K562 (cell line): Measurements from ENCODE around the gene ACP1. TPM values are rescaled to one million over a fixed set of nuclear protein-coding genes. Genes with fewer than 3 reads are reported as not detected.

ENCODE experiments used
- ATAC-seq: fragments of 200-7000 bp; cut with Tn5 transposase; 3 replicates; pipeline ENCODE4 v1.9.1; 2020; ENCODE audit warnings: moderate library complexity
- BruUV-seq: library from RNA; stranded (reverse); fragments of 400-500 nt; replicated peaks from 2 replicates; lab custom pipeline; 2021; lab: Mats Ljungman, UMichigan
- CTCF ChIA-PET: fragments of 300-600 bp; formaldehyde crosslinking; extraction: SDS; loops from one replicate; lab custom pipeline; 2021; ENCODE audit warnings: low intra/inter-chr PET ratio; lab: Yijun Ruan, JAX
- POLR2A ChIA-PET: fragments of 300-600, 350-650 bp; sonication (Branson Sonifier 250); formaldehyde crosslinking; extraction: SDS; loops from one replicate; lab custom pipeline; 2021; ENCODE audit warnings: antibody characterized with exemption, inconsistent platforms; lab: Yijun Ruan, JAX
- DNase-seq, 4 experiments: peaks; one replicate each; pipeline versions ENCODE4 v3.0.0 to v3.0.0-alpha.2; 2011 to 2018; ENCODE audit warnings: low spot score in 3 of 4, mixed read lengths in 3 of 4; ENCODE audit errors: extremely low read depth in 1 of 4
- FAIRE-seq: peaks from 2 replicates; lab custom pipeline; 2011; peaks lifted over from hg19 to GRCh38; lab: Jason Lieb, UNC
- H2AFZ ChIP-seq: 2 replicates; pipeline ENCODE4 v1.6.0; 2011; ENCODE audit warnings: low read depth, low read length, control low read depth, inconsistent platforms
- H3K27ac ChIP-seq: fragments of 200-600 bp; 3 replicates; pipeline ENCODE4 v1.8.0; 2011; ENCODE audit warnings: low read depth, mild to moderate bottlenecking, control low read depth, inconsistent platforms, low read length, moderate library complexity, mixed read lengths; ENCODE audit errors: extremely low read depth
- H3K27me3 ChIP-seq, 2 experiments: fragments of 300-600 bp in 1 of 2; 2 replicates in 1 of 2; 3 replicates in 1 of 2; pipeline versions ENCODE4 v1.6.0 to v1.8.0; 2011; ENCODE audit warnings: inconsistent platforms in 2 of 2, low read length in 2 of 2, mild to moderate bottlenecking in 1 of 2, mixed read lengths in 1 of 2, moderate library complexity in 1 of 2; ENCODE audit not compliant: control insufficient read depth in 2 of 2, insufficient read depth in 2 of 2
- H3K36me3 ChIP-seq: fragments of 300-600 bp; 3 replicates; pipeline ENCODE4 v1.8.0; 2011; ENCODE audit warnings: mild to moderate bottlenecking, low read length, inconsistent platforms; ENCODE audit not compliant: control insufficient read depth, insufficient read depth
- H3K4me1 ChIP-seq, 2 experiments: fragments of 200-600 bp in 1 of 2; replicated peaks in 1 of 2; 2 replicates in 1 of 2; 3 replicates in 1 of 2; pipeline versions ENCODE4 v1.5.1 to v1.8.0; 2011; ENCODE audit warnings: inconsistent platforms in 2 of 2, low read length in 2 of 2, mild to moderate bottlenecking in 1 of 2, mixed read lengths in 1 of 2, moderate library complexity in 1 of 2; ENCODE audit not compliant: control insufficient read depth in 2 of 2, insufficient read depth in 2 of 2
- H3K4me2 ChIP-seq: 2 replicates; pipeline ENCODE4 v1.6.1; 2011; ENCODE audit warnings: low read length, control low read depth, inconsistent platforms, mixed read lengths; ENCODE audit not compliant: insufficient read depth
- H3K4me3 ChIP-seq: fragments of 200-600 bp; sonication (generic), shearing (Covaris generic); 2 replicates; pipeline ENCODE4 v1.5.1; 2016; ENCODE audit warnings: control low read depth, inconsistent platforms
- H3K79me2 ChIP-seq: fragments of 200-600 bp; 3 replicates; pipeline ENCODE4 v1.8.0; 2011; ENCODE audit warnings: low read length, inconsistent platforms; ENCODE audit not compliant: control insufficient read depth, insufficient read depth
- H3K9ac ChIP-seq, 2 experiments: 2 replicates each; pipeline versions ENCODE4 v1.6.0 to v1.6.1; 2011; ENCODE audit warnings: low read depth in 2 of 2, low read length in 2 of 2, control low read depth in 1 of 2, inconsistent platforms in 1 of 2, mild to moderate bottlenecking in 1 of 2, mixed read lengths in 1 of 2; ENCODE audit not compliant: insufficient read depth in 1 of 2
- H3K9me1 ChIP-seq: one replicate; pipeline ENCODE4 v1.6.0; 2011; ENCODE audit warnings: inconsistent platforms, mild to moderate bottlenecking, low read length, moderate library complexity; ENCODE audit not compliant: control insufficient read depth, insufficient read depth
- H3K9me3 ChIP-seq: replicated peaks from 2 replicates; pipeline ENCODE4 v1.5.1; 2011; ENCODE audit warnings: low read depth, low read length, inconsistent platforms; ENCODE audit not compliant: control insufficient read depth, insufficient read depth
- H4K20me1 ChIP-seq: replicated peaks from 2 replicates; pipeline ENCODE4 v1.6.1; 2011; ENCODE audit warnings: low read length, inconsistent platforms, mixed read lengths; ENCODE audit not compliant: control insufficient read depth, insufficient read depth
- ATF7 ChIP-seq: fragments of 450-650 bp; IDR thresholded peaks from 2 replicates; pipeline ENCODE4 v1.7.1; 2014; ENCODE audit warnings: mild to moderate bottlenecking, moderate library complexity
- EP300 ChIP-seq: IDR thresholded peaks from 2 replicates; pipeline ENCODE4 v1.6.1; 2012; ENCODE audit warnings: low read length, improper control_type of control experiment
- FOS ChIP-seq: IDR thresholded peaks from 3 replicates; pipeline ENCODE4 v1.6.1; 2011; ENCODE audit not compliant: insufficient read length; ENCODE audit errors: extremely low read depth
- FOSL1 ChIP-seq: fragments of 200-800 bp; sonication (Bioruptor generic); conservative IDR thresholded peaks from 2 replicates; pipeline ENCODE4 v1.6.1; 2016; ENCODE audit warnings: missing genetic modification characterization, missing compliant biosample characterization
- FOXJ2 ChIP-seq: fragments of 200-800 bp; sonication (Bioruptor generic); IDR thresholded peaks from 2 replicates; pipeline ENCODE4 v1.6.1; 2016; ENCODE audit warnings: missing genetic modification characterization, missing compliant biosample characterization
- GABPA ChIP-seq: fragments of 200-800 bp; sonication (Bioruptor generic); conservative IDR thresholded peaks from 2 replicates; pipeline ENCODE4 v1.6.1; 2016; ENCODE audit warnings: low read depth, missing genetic modification characterization, missing compliant biosample characterization
- JUND ChIP-seq, 2 experiments: IDR thresholded peaks; 2 replicates in 1 of 2; 3 replicates in 1 of 2; pipeline ENCODE4 v1.6.1; 2011; ENCODE audit warnings: borderline replicate concordance in 2 of 2, low read depth in 2 of 2, low read length in 2 of 2, improper control_type of control experiment in 1 of 2, missing biosample characterization in 1 of 2, missing genetic modification characterization in 1 of 2, missing genetic modification reagents in 1 of 2
- MCM3 ChIP-seq: fragments of 450-650 bp; IDR thresholded peaks from 2 replicates; pipeline ENCODE4 v1.6.1; 2016
- NFRKB ChIP-seq: fragments of 450-650 bp; IDR thresholded peaks from 2 replicates; pipeline ENCODE4 v1.6.1; 2016; ENCODE audit warnings: low read depth
- NONO ChIP-seq, 2 experiments: fragments of 200-400 bp in 1 of 2; fragments of 450-650 bp in 1 of 2; formaldehyde crosslinking in 1 of 2; IDR thresholded peaks; 2 replicates each; pipeline ENCODE4 v1.6.1; 2017; ENCODE audit warnings: low read depth in 2 of 2, mild to moderate bottlenecking in 2 of 2, moderate library complexity in 2 of 2, low read length in 1 of 2
- NR2F6 ChIP-seq: fragments of 450-650 bp; formaldehyde crosslinking; IDR thresholded peaks from 2 replicates; pipeline ENCODE4 v1.4.0; 2020; ENCODE audit warnings: mild to moderate bottlenecking
- PHB ChIP-seq: fragments of 250-450 bp; sonication (Bioruptor Pico); IDR thresholded peaks from 2 replicates; pipeline ENCODE4 v1.5.0; 2021
- XRCC5 ChIP-seq: fragments of 200-400 bp; formaldehyde crosslinking; IDR thresholded peaks from 2 replicates; pipeline ENCODE4 v1.6.1; 2017; ENCODE audit warnings: low read depth, mild to moderate bottlenecking, low read length
- WGBS: fragments of 100-300 bp; shearing (Covaris generic); methylation state at CpG from one replicate; pipeline ENCODE4 v1.1.6; 2016; ENCODE audit warnings: low coverage, mixed read lengths; ENCODE audit not compliant: insufficient coverage; ENCODE audit errors: missing lambda C conversion rate; 5-methylcytosine and 5-hydroxymethylcytosine counted together
- in situ Hi-C: fragments of 300-500 bp; cut with MboI; formaldehyde crosslinking; loops from 4 replicates; pipeline ENCODE4 v1.15.0; 2018; ENCODE audit warnings: inconsistent platforms, mixed read lengths
- intact Hi-C: fragments of 100-400 bp; cut with micrococcal nuclease; formaldehyde crosslinking; loops from 2 replicates; pipeline ENCODE4 v1.14.2; 2022
- polyA plus RNA-seq, 8 experiments: library from polyadenylated mRNA; depleted of rRNA in 4 of 8; stranded (reverse) in 5 of 8; unstranded in 3 of 8; fragments of >200 nt; fragmentation: Nextera tagmentation in 2 of 8; fragmentation: Illumina TruSeq in 1 of 8; extraction: Ambion mirVana in 2 of 8; extraction: Trizol in 1 of 8; gene quantifications; 2 replicates each; pipeline versions ENCODE4 v1.2.1 to v1.2.3, GENCODE V29; 2011 to 2014; ENCODE audit warnings: inconsistent platforms in 1 of 8, missing spikeins in 1 of 8
- total RNA-seq, 7 experiments: library from RNA; depleted of rRNA in 6 of 7; stranded (reverse); fragments of >200 nt in 6 of 7; fragmentation: Illumina TruSeq in 2 of 7; extraction: Trizol in 2 of 7; gene quantifications; 2 replicates each; pipeline versions ENCODE4 v1.2.1 to v1.2.3, GENCODE V29; 2011 to 2021; ENCODE audit warnings: low replicate concordance in 1 of 7
- TF ChIP-seq, protein P1 (sequence below), 2 experiments: fragments of 450-650 bp in 1 of 2; sonication (generic) in 1 of 2; formaldehyde crosslinking in 1 of 2; IDR thresholded peaks in 1 of 2; conservative IDR thresholded peaks in 1 of 2; 2 replicates each; pipeline versions ENCODE4 v1.6.1 to v1.8.1; 2016 to 2023; ENCODE audit warnings: mild to moderate bottlenecking in 2 of 2, moderate library complexity in 2 of 2, inconsistent platforms in 1 of 2, missing genetic modification reagents in 1 of 2

Gene ACP1
- total and polyA plus RNA-seq, 9 of the 15 experiments (the other 6 are each of a cell fraction or from before 2014, with no cell fraction given): 139 to 493 (median 189) TPM

DNA sequence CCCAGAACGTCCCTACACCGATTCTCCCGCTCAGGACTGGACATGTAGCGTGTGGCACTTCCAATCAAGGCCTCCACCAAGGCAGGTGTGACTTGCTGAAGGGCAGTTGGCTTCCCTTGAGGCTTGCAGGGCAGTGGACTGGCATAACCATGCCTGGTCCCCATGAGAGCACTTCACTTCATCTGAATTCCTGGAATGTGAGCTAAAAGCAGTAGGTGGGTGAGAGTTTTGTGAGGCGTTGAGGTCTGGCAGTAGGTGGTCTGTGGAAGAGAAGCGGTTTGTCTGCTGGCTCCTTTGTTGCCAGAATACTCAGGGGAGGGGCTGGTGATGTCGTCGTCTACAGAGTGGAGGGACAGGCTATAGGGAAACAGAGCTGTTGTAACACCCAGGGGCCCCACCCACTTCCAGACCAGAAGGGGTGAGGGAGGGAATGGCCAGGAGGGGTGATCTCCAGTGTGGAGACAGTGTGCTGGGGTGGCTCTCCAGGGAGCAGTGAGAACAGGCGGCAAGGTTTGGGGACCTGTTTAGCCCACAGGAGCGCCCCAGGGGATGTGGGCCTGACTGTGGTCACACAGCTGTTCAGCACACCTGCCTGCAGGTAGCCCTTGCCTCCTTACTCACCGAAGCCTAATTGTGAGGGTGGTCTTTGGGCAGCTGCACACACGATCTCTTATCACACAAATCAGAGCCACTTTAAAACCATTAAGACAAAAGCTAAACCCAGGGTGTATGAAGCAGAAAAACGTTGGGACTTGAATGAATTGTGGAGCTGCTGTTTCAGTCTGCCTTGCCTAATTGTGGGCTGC, 44.6 kb downstream of the ACP1 start:
- no peaks in the 10 kb centered on the region for H3K36me3 ChIP-seq
- no peak overlapping the region for H3K4me2 ChIP-seq
- in situ Hi-C loops (no loop called here), intact Hi-C loops (no loop called here)
- CTCF ChIA-PET: no interaction called here
- no TSS peak for BruUV-seq
- no peaks in the 10 kb centered on the region; the same call in 1 of the 2 replicates for H4K20me1 ChIP-seq
- peaks cover 0 to under 1% of the 10 kb centered on the region in 2 experiments; a peak in 1 of 5 replicates for H3K4me1 ChIP-seq
- ATAC-seq: peak; percentile 83
- no peaks in the 10 kb centered on the region for H3K9me1 ChIP-seq
- H3K9ac ChIP-seq: no peak overlapping the region
- no peak overlapping the region for H3K4me3 ChIP-seq
- no peak overlapping the region for H3K27ac ChIP-seq
- POLR2A ChIA-PET: interaction anchor here (0.7 kb wide), 1 partner anchor 16 kb away, joined by 3 read pairs; no protein-coding TSS in a partner anchor
- peak in 2 of 4 experiments; percentile 11 to 25 for DNase-seq
- no peaks in the 10 kb centered on the region for H3K79me2 ChIP-seq
- no peaks in the 10 kb centered on the region for H3K9me3 ChIP-seq
- H3K27me3 ChIP-seq: peaks cover 11 to 25% of the 10 kb centered on the region in 2 experiments; a peak in 3 of 5 replicates
- no peak for FAIRE-seq
- WGBS: under 1% methylated on average over 12 of the region's 13 CpGs
- H2AFZ ChIP-seq: no peak overlapping the region
- TF ChIP-seq, protein P1, sequence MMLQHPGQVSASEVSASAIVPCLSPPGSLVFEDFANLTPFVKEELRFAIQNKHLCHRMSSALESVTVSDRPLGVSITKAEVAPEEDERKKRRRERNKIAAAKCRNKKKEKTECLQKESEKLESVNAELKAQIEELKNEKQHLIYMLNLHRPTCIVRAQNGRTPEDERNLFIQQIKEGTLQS (IDR thresholded peaks at IDR 0.05): peak; percentile 72
- TF ChIP-seq, protein P1 (CRISPR knock-in tag; conservative IDR thresholded peaks at IDR 0.05): no peak
- TF ChIP-seq NR2F6: no peak
- no peak for TF ChIP-seq NFRKB
- no peak for TF ChIP-seq NONO (IDR thresholded peaks at IDR 0.05; ENCODE audit: low read depth in 2 of 2, low read length in 1 of 2)
- no peak for TF ChIP-seq FOXJ2
- no peak for TF ChIP-seq XRCC5
- peak; percentile 23; the same call in 1 of the 2 replicates for TF ChIP-seq ATF7
- no peak for TF ChIP-seq EP300
- TF ChIP-seq GABPA (tag): no peak
- TF ChIP-seq FOSL1 (tag): no peak
- peak; percentile 29; the same call in 1 of the 2 replicates for TF ChIP-seq JUND (IDR thresholded peaks at IDR 0.05; ENCODE audit: borderline replicate concordance, low read depth, low read length)
- TF ChIP-seq JUND (tag; IDR thresholded peaks at IDR 0.05; ENCODE audit: borderline replicate concordance, low read depth, low read length): 0 out of 3 replicates have a peak, but pooled peaks have one; percentile 20
- 0 out of 2 replicates have a peak, but pooled peaks have one; percentile 20 for TF ChIP-seq MCM3
- no peak for TF ChIP-seq PHB
- no peak for TF ChIP-seq FOS
